ENCODE results near the gene THG1L. TPM values are rescaled to one million over a fixed set of nuclear protein-coding genes. Genes with fewer than 3 reads are reported as not detected.

The THG1L gene
- total RNA-seq, 1 experiment from 2014 or later, result 18.6 TPM

GRCh38 chr5:157756122-157756521, 24.9 kb downstream of the THG1L start:
- Histone ChIP-seq H3K4me3 (ENCODE audit: low read length) (no peak overlapping the region), H3K9me2 (replicated peaks; ENCODE audit: insufficient read depth, low read length) (no peaks in the 10 kb centered on the region), H3K36me3 (ENCODE audit: insufficient read depth, low read length) (peaks cover 23% of the 10 kb centered on the region), H3K27me3 (ENCODE audit: low read length) (no peaks in the 10 kb centered on the region), H3K9me3 (ENCODE audit: low read length) (no peaks in the 10 kb centered on the region), H3K9ac (ENCODE audit: low read length) (no peak overlapping the region), H3K27ac (ENCODE audit: low read length) (no peak overlapping the region), H4K20me1 (ENCODE audit: insufficient read depth, low read depth, low read length) (no peaks in the 10 kb centered on the region), H3K4me1 (ENCODE audit: low read length) (no peaks in the 10 kb centered on the region), H2AFZ (ENCODE audit: low read length) (no peak overlapping the region), H3K79me2 (ENCODE audit: low read length) (no peaks in the 10 kb centered on the region), H3K4me2 (ENCODE audit: low read depth, low read length, poor library complexity, severe bottlenecking) (no peak overlapping the region)
- no peak for DNase-seq

- Histone ChIP-seq H3K9me3 (ENCODE audit: low read length) (no peaks in the 10 kb centered on the region), H3K79me2 (ENCODE audit: low read length) (no peaks in the 10 kb centered on the region), H3K4me1 (ENCODE audit: low read length) (no peaks in the 10 kb centered on the region), H3K9me2 (replicated peaks; ENCODE audit: insufficient read depth, low read length) (no peaks in the 10 kb centered on the region), H3K27ac (ENCODE audit: low read length) (no peak overlapping the region), H4K20me1 (ENCODE audit: insufficient read depth, low read depth, low read length) (no peaks in the 10 kb centered on the region), H3K4me3 (ENCODE audit: low read length) (no peak overlapping the region), H3K36me3 (ENCODE audit: insufficient read depth, low read length) (peaks cover 15% of the 10 kb centered on the region), H3K4me2 (ENCODE audit: low read depth, low read length, poor library complexity, severe bottlenecking) (no peak overlapping the region), H2AFZ (ENCODE audit: low read length) (no peak overlapping the region), H3K27me3 (ENCODE audit: low read length) (no peaks in the 10 kb centered on the region), H3K9ac (ENCODE audit: low read length) (no peak overlapping the region)
- DNase-seq, result no peak
Observed at GRCh38 chr5:157758706-157759105, 27.5 kb downstream of the THG1L start.

- Histone ChIP-seq H2AFZ (ENCODE audit: low read length) (no peak overlapping the region), H3K9ac (ENCODE audit: low read length) (no peak overlapping the region), H3K27ac (ENCODE audit: low read length) (no peak overlapping the region), H3K9me2 (replicated peaks; ENCODE audit: insufficient read depth, low read length) (no peaks in the 10 kb centered on the region), H4K20me1 (ENCODE audit: insufficient read depth, low read depth, low read length) (no peaks in the 10 kb centered on the region), H3K9me3 (ENCODE audit: low read length) (no peaks in the 10 kb centered on the region), H3K4me2 (ENCODE audit: low read depth, low read length, poor library complexity, severe bottlenecking) (no peak overlapping the region), H3K4me1 (ENCODE audit: low read length) (peaks cover 7% of the 10 kb centered on the region; the same call in 1 of the 2 replicates), H3K27me3 (ENCODE audit: low read length) (no peaks in the 10 kb centered on the region), H3K36me3 (ENCODE audit: insufficient read depth, low read length) (peaks cover 5% of the 10 kb centered on the region; the same call in 1 of the 2 replicates), H3K4me3 (ENCODE audit: low read length) (no peak overlapping the region), H3K79me2 (ENCODE audit: low read length) (no peaks in the 10 kb centered on the region)
- DNase-seq, result peak; percentile 81
Observed at GRCh38 chr5:157761690-157762621, 30.7 kb downstream of the THG1L start.

- Histone ChIP-seq H3K4me2 (ENCODE audit: low read depth, low read length, poor library complexity, severe bottlenecking) (no peak overlapping the region), H3K9me2 (replicated peaks; ENCODE audit: insufficient read depth, low read length) (no peaks in the 10 kb centered on the region), H3K9ac (ENCODE audit: low read length) (no peak overlapping the region), H3K36me3 (ENCODE audit: insufficient read depth, low read length) (no peaks in the 10 kb centered on the region), H3K4me3 (ENCODE audit: low read length) (no peak overlapping the region), H3K27me3 (ENCODE audit: low read length) (no peaks in the 10 kb centered on the region), H3K4me1 (ENCODE audit: low read length) (peaks cover 8% of the 10 kb centered on the region; the same call in 1 of the 2 replicates), H3K9me3 (ENCODE audit: low read length) (no peaks in the 10 kb centered on the region), H3K79me2 (ENCODE audit: low read length) (no peaks in the 10 kb centered on the region), H3K27ac (ENCODE audit: low read length) (no peak overlapping the region), H2AFZ (ENCODE audit: low read length) (no peak overlapping the region), H4K20me1 (ENCODE audit: insufficient read depth, low read depth, low read length) (no peaks in the 10 kb centered on the region)
- DNase-seq, result no peak
Observed at GRCh38 chr5:157764531-157764930, 33.3 kb downstream of the THG1L start.

- Histone ChIP-seq H3K27me3 (ENCODE audit: low read length) (no peaks in the 10 kb centered on the region), H3K4me2 (ENCODE audit: low read depth, low read length, poor library complexity, severe bottlenecking) (no peak overlapping the region), H3K4me1 (ENCODE audit: low read length) (peaks cover 8% of the 10 kb centered on the region; the same call in 1 of the 2 replicates), H3K9me2 (replicated peaks; ENCODE audit: insufficient read depth, low read length) (no peaks in the 10 kb centered on the region), H3K36me3 (ENCODE audit: insufficient read depth, low read length) (no peaks in the 10 kb centered on the region), H2AFZ (ENCODE audit: low read length) (no peak overlapping the region), H3K27ac (ENCODE audit: low read length) (no peak overlapping the region), H4K20me1 (ENCODE audit: insufficient read depth, low read depth, low read length) (no peaks in the 10 kb centered on the region), H3K9ac (ENCODE audit: low read length) (no peak overlapping the region), H3K4me3 (ENCODE audit: low read length) (no peak overlapping the region), H3K79me2 (ENCODE audit: low read length) (no peaks in the 10 kb centered on the region), H3K9me3 (ENCODE audit: low read length) (no peaks in the 10 kb centered on the region)
- no peak for DNase-seq
Observed at GRCh38 chr5:157766442-157766841, 35.2 kb downstream of the THG1L start.

GRCh38 chr5:157766902-157767301, 35.7 kb downstream of the THG1L start:
- Histone ChIP-seq H3K4me1 (ENCODE audit: low read length) (peaks cover 8% of the 10 kb centered on the region; the same call in 1 of the 2 replicates), H3K9me2 (replicated peaks; ENCODE audit: insufficient read depth, low read length) (no peaks in the 10 kb centered on the region), H3K4me2 (ENCODE audit: low read depth, low read length, poor library complexity, severe bottlenecking) (no peak overlapping the region), H3K9me3 (ENCODE audit: low read length) (no peaks in the 10 kb centered on the region), H3K36me3 (ENCODE audit: insufficient read depth, low read length) (no peaks in the 10 kb centered on the region), H3K27me3 (ENCODE audit: low read length) (no peaks in the 10 kb centered on the region), H4K20me1 (ENCODE audit: insufficient read depth, low read depth, low read length) (no peaks in the 10 kb centered on the region), H3K27ac (ENCODE audit: low read length) (no peak overlapping the region), H2AFZ (ENCODE audit: low read length) (no peak overlapping the region), H3K4me3 (ENCODE audit: low read length) (no peak overlapping the region), H3K9ac (ENCODE audit: low read length) (no peak overlapping the region), H3K79me2 (ENCODE audit: low read length) (no peaks in the 10 kb centered on the region)
- DNase-seq, result no peak

GRCh38 chr5:157767689-157768088, 36.5 kb downstream of the THG1L start:
- no peaks in the 10 kb centered on the region for H4K20me1 ChIP-seq (ENCODE audit: insufficient read depth, low read depth, low read length)
- no peak for DNase-seq
- no peaks in the 10 kb centered on the region for H3K79me2 ChIP-seq (ENCODE audit: low read length)
- no peak overlapping the region for H3K27ac ChIP-seq (ENCODE audit: low read length)
- H3K36me3 ChIP-seq (ENCODE audit: insufficient read depth, low read length), result no peaks in the 10 kb centered on the region
- H3K4me2 ChIP-seq (ENCODE audit: low read depth, low read length, poor library complexity, severe bottlenecking), result no peak overlapping the region
- H2AFZ ChIP-seq (ENCODE audit: low read length), result no peak overlapping the region
- H3K9me2 ChIP-seq (replicated peaks; ENCODE audit: insufficient read depth, low read length), result no peaks in the 10 kb centered on the region
- H3K4me1 ChIP-seq (ENCODE audit: low read length), result peaks cover 8% of the 10 kb centered on the region; the same call in 1 of the 2 replicates
- H3K27me3 ChIP-seq (ENCODE audit: low read length), result no peaks in the 10 kb centered on the region
- H3K9me3 ChIP-seq (ENCODE audit: low read length), result no peaks in the 10 kb centered on the region
- no peak overlapping the region for H3K4me3 ChIP-seq (ENCODE audit: low read length)
- H3K9ac ChIP-seq (ENCODE audit: low read length), result no peak overlapping the region

GRCh38 chr5:157770665-157771064, 39.4 kb downstream of the THG1L start:
- H3K4me3 ChIP-seq (ENCODE audit: low read length), result no peak overlapping the region
- H3K79me2 ChIP-seq (ENCODE audit: low read length), result no peaks in the 10 kb centered on the region
- no peak overlapping the region for H2AFZ ChIP-seq (ENCODE audit: low read length)
- no peaks in the 10 kb centered on the region for H3K27me3 ChIP-seq (ENCODE audit: low read length)
- H3K4me2 ChIP-seq (ENCODE audit: low read depth, low read length, poor library complexity, severe bottlenecking), result no peak overlapping the region
- no peaks in the 10 kb centered on the region for H3K9me2 ChIP-seq (replicated peaks; ENCODE audit: insufficient read depth, low read length)
- no peak for DNase-seq
- H3K36me3 ChIP-seq (ENCODE audit: insufficient read depth, low read length), result no peaks in the 10 kb centered on the region
- no peak overlapping the region for H3K9ac ChIP-seq (ENCODE audit: low read length)
- peaks cover 8% of the 10 kb centered on the region; the same call in 1 of the 2 replicates for H3K4me1 ChIP-seq (ENCODE audit: low read length)
- H3K9me3 ChIP-seq (ENCODE audit: low read length), result no peaks in the 10 kb centered on the region
- no peak overlapping the region for H3K27ac ChIP-seq (ENCODE audit: low read length)
- H4K20me1 ChIP-seq (ENCODE audit: insufficient read depth, low read depth, low read length), result no peaks in the 10 kb centered on the region

Data from Karpas-422 (cell line).